Measurements from ENCODE around the gene TSPEAR.

DNA sequence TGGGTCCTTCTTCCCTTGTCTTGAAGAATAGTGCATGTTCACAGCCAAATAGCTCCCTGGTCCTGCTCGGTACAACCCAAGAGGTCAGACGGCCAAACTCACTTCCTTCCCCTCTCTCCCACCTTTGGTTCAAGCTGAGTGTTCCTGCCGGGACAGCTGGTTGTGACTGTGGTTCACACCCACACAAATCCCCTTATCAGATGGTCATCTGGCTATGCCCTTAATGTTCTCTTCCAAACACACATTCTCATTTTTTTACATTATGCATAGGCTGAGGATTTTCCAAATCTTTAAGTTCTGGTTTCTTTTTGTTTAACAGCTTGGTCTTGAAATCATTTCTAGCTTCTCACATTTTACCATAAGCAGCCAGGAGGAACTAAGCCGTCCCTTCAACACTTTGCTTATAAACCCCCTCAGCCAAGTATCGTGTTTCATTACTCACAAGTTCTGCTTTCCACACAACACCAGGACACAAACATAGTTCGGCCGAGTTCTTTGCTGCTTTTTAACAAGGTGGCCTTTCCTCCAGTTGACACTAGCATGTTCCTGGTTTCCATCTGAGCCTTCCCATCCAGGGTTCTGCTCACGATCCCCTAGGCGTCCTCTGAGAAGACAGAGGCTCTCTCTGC is 19.7 kb upstream of the TSPEAR start:
- TF ChIP-seq TCF12 (IDR thresholded peaks at IDR 0.05): no peak
- TF ChIP-seq, protein P1, sequence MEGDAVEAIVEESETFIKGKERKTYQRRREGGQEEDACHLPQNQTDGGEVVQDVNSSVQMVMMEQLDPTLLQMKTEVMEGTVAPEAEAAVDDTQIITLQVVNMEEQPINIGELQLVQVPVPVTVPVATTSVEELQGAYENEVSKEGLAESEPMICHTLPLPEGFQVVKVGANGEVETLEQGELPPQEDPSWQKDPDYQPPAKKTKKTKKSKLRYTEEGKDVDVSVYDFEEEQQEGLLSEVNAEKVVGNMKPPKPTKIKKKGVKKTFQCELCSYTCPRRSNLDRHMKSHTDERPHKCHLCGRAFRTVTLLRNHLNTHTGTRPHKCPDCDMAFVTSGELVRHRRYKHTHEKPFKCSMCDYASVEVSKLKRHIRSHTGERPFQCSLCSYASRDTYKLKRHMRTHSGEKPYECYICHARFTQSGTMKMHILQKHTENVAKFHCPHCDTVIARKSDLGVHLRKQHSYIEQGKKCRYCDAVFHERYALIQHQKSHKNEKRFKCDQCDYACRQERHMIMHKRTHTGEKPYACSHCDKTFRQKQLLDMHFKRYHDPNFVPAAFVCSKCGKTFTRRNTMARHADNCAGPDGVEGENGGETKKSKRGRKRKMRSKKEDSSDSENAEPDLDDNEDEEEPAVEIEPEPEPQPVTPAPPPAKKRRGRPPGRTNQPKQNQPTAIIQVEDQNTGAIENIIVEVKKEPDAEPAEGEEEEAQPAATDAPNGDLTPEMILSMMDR (IDR thresholded peaks at IDR 0.05): no peak
- no peak for TF ChIP-seq JUND (IDR thresholded peaks at IDR 0.05)
- TF ChIP-seq, protein P2, sequence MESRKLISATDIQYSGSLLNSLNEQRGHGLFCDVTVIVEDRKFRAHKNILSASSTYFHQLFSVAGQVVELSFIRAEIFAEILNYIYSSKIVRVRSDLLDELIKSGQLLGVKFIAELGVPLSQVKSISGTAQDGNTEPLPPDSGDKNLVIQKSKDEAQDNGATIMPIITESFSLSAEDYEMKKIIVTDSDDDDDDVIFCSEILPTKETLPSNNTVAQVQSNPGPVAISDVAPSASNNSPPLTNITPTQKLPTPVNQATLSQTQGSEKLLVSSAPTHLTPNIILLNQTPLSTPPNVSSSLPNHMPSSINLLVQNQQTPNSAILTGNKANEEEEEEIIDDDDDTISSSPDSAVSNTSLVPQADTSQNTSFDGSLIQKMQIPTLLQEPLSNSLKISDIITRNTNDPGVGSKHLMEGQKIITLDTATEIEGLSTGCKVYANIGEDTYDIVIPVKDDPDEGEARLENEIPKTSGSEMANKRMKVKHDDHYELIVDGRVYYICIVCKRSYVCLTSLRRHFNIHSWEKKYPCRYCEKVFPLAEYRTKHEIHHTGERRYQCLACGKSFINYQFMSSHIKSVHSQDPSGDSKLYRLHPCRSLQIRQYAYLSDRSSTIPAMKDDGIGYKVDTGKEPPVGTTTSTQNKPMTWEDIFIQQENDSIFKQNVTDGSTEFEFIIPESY (IDR thresholded peaks at IDR 0.05; ENCODE audit: borderline replicate concordance, low read depth): no peak
- TF ChIP-seq RAD21 (IDR thresholded peaks at IDR 0.05; ENCODE audit: low read length): no peak
- no peak for TF ChIP-seq POLR2AphosphoS5 (IDR thresholded peaks at IDR 0.05; ENCODE audit: low read depth, low read length)
- TF ChIP-seq FOSL2 (IDR thresholded peaks at IDR 0.05; ENCODE audit: borderline replicate concordance, low read depth): no peak
- TF ChIP-seq NRF1 (IDR thresholded peaks at IDR 0.05; ENCODE audit: low read depth, low read length): no peak
- TF ChIP-seq NFIC (IDR thresholded peaks at IDR 0.05; ENCODE audit: borderline replicate concordance): no peak
- TF ChIP-seq RCOR1 (IDR thresholded peaks at IDR 0.05; ENCODE audit: low read length): no peak

Measured in SK-N-SH (cell line).